Thyroid gland (tissue), 4 donors: ENCODE data around the gene GABPB2. TPM values are rescaled to one million over a fixed set of nuclear protein-coding genes. Genes with fewer than 3 reads are reported as not detected.

Experiments
- DNase-seq, 2 donors: peaks; one replicate each; pipeline ENCODE4 v3.0.0-alpha.2; 2019
- H3K27ac ChIP-seq, 3 donors: fragments of 200-600 bp; sonication (generic); 1 replicate in 2 of 3; 2 replicates in 1 of 3; pipeline ENCODE4 v1.5.1; 2016 to 2019; ENCODE audit warnings: mild to moderate bottlenecking in 1 of 3, moderate library complexity in 1 of 3
- H3K27me3 ChIP-seq: fragments of 200-600 bp; sonication (generic); one replicate; pipeline ENCODE4 v1.5.1; 2019
- H3K36me3 ChIP-seq, 2 donors: fragments of 200-600 bp; sonication (generic); one replicate each; pipeline ENCODE4 v1.5.1; 2016 to 2019
- H3K4me1 ChIP-seq, 2 donors: fragments of 200-600 bp; sonication (generic); one replicate each; pipeline ENCODE4 v1.5.1; 2017 to 2019
- H3K4me3 ChIP-seq, 3 donors: fragments of 200-600 bp; sonication (generic); replicated peaks in 1 of 3; 1 replicate in 2 of 3; 2 replicates in 1 of 3; pipeline ENCODE4 v1.5.1; 2016; ENCODE audit warnings: mild to moderate bottlenecking in 1 of 3
- H3K9me3 ChIP-seq: fragments of 200-600 bp; sonication (generic); one replicate; pipeline ENCODE4 v1.5.1; 2017
- CTCF ChIP-seq, 6 experiments: fragments of 200-600 bp in 3 of 6; fragments of 450-650 bp in 3 of 6; sonication (generic) in 3 of 6; IDR thresholded peaks; one replicate each; pipeline ENCODE4 v1.5.1; 2016 to 2019; ENCODE audit warnings: antibody characterized with exemption in 6 of 6, mild to moderate bottlenecking in 2 of 6, inconsistent platforms in 1 of 6, moderate library complexity in 1 of 6
- POLR2A ChIP-seq, 2 donors: fragments of 450-650 bp; IDR thresholded peaks; one replicate each; pipeline ENCODE4 v1.6.1; 2017; ENCODE audit warnings: antibody characterized with exemption in 2 of 2, mild to moderate bottlenecking in 2 of 2, moderate library complexity in 1 of 2
- WGBS, 2 donors: methylation state at CpG; one replicate each; pipeline ENCODE4 v1.1.5; 2017; 5-methylcytosine and 5-hydroxymethylcytosine counted together
- intact Hi-C: fragments of 100-400 bp; cut with DNase I; formaldehyde crosslinking; loops from one replicate; pipeline ENCODE4 v1.15.1; 2023
- total RNA-seq, 4 donors: library from RNA; depleted of rRNA; stranded (reverse); fragments of >200 nt; gene quantifications; one replicate each; pipeline ENCODE4 v1.2.3, GENCODE V29; 2016

Gene GABPB2
- total RNA-seq, 4 donors from 2014 or later = 14.9 to 22.2 (median 18.3) TPM

DNA sequence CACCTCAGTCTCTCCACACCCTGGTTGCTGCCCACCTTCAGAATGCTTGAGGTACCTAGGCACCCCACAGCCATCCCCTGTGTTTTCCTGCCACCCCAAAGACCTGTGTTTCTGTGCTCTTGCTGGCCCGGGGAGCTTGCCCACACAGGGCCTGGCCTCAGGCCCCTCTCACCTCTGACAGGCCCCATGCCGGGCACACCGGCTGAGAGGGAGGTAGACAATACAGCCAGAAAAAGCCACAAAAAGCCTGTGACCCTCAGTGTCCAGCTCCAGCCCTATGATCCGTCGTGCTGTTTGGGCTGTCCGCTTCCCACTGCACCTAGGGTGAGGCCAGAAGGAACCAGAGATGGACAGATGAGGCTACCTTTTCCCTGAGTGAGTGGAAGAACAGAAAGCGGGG lies 64.4 kb downstream of the GABPB2 start:
- no peaks in the 10 kb centered on the region for H3K36me3 ChIP-seq
- H3K27me3 ChIP-seq = no peaks in the 10 kb centered on the region
- H3K4me3 ChIP-seq = no peak overlapping the region
- intact Hi-C loops = no loop called here
- TF ChIP-seq CTCF (IDR thresholded peaks at IDR 0.05) = no peak
- no peak for TF ChIP-seq POLR2A (IDR thresholded peaks at IDR 0.05)
- no peak overlapping the region for H3K27ac ChIP-seq
- 95 to 97% methylated on average over 4 to 5 of the region's 7 CpGs for WGBS, 2 donors
- peaks cover 7 to 10% of the 10 kb centered on the region in 2 donors for H3K4me1 ChIP-seq
- no peaks in the 10 kb centered on the region for H3K9me3 ChIP-seq
- DNase-seq = no peak

DNA sequence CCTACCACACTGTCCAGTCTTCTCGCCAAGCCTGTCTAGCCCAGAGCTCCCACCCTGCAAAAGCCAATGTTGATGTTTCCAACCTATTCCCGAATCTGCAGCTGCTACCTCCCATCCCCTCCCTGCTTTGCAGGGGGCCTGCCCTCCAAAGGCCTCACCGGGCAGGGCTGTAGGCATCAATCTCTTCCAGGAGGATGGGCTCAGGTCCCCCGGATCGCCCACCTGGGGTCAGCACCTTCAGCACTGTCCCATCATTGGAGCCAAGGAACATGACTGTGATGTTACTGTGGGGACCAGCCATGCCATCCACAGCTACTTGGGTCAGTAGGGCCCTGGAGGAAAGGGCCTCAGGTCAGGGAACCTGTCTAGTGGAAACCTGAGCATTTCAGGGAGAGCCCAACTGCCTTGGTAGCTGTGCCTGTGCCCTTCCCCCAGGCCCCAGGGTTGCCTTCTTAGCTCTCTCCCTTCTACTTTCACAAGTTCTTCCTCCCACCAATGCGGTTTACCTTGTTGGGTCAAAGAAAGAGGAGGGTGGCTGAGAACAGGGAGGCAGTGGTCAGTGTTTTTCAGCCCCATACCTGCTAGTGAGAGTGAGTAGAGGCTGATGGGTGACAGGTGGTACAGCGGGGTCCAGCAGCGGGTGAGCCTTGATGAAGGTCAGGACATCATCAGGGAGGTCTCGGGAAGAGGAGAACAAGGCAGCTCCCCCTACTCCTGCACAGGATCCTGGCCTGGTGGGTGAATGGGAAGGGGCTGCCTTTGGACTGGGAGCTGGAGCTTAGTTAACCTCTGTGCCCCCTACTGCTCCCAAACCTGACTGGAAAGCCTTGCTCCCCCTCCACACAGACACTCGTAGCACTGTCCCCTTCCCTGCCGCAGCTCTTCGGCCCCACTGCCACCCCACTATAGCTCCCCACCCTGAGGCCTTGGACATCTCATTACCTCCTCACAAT lies 65.1 kb downstream of the GABPB2 start:
- intact Hi-C loops = no loop called here
- no peak for DNase-seq
- no peaks in the 10 kb centered on the region for H3K36me3 ChIP-seq
- no peaks in the 10 kb centered on the region for H3K9me3 ChIP-seq
- H3K27ac ChIP-seq = no peak overlapping the region
- 85 to 89% methylated on average over 10 to 12 of the region's 12 CpGs for WGBS, 2 donors
- H3K27me3 ChIP-seq = no peaks in the 10 kb centered on the region
- peaks cover 7 to 9% of the 10 kb centered on the region in 2 donors for H3K4me1 ChIP-seq
- no peak overlapping the region for H3K4me3 ChIP-seq
- no peak for TF ChIP-seq POLR2A (IDR thresholded peaks at IDR 0.05)
- TF ChIP-seq CTCF (IDR thresholded peaks at IDR 0.05) = no peak

DNA sequence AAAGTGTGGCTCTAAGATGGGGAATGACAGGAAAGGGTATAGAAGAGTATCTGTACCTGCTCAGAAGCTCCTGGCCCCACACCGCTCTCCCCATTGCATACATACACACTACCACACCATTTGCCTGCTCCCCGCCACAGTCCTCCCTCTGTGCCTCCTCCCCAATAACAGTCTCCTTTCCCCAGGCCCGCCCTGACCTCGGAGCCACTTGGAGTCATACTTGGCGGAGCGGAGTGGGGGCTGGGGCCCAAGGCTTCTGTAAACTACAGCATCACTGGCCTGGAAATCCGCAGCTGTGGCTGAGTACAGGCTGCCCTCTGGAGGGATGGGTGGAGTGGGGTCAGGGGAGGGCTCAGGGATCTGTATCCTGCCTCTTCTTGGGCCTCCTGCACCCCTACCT lies 67.2 kb downstream of the GABPB2 start:
- 78 to 83% methylated on average over 7 of the region's 7 CpGs for WGBS, 2 donors

GRCh38 chr1:151142411-151143056 lies 72.0 kb downstream of the GABPB2 start:
- H3K4me3 ChIP-seq = no peak overlapping the region
- WGBS, 2 donors = 53 to 73% methylated on average over 3 to 5 of the region's 5 CpGs
- no peaks in the 10 kb centered on the region for H3K9me3 ChIP-seq
- H3K4me1 ChIP-seq = peaks cover 20 to 25% of the 10 kb centered on the region in 2 donors
- intact Hi-C loops = no loop called here
- no peak overlapping the region for H3K27ac ChIP-seq
- no peak for DNase-seq
- H3K27me3 ChIP-seq = no peaks in the 10 kb centered on the region
- no peaks in the 10 kb centered on the region for H3K36me3 ChIP-seq
- TF ChIP-seq POLR2A (IDR thresholded peaks at IDR 0.05) (no peak), CTCF (IDR thresholded peaks at IDR 0.05) (no peak)

More for the DNA sequence above, 67.2 kb downstream of the GABPB2 start:
- H3K27ac ChIP-seq = no peak overlapping the region
- no peaks in the 10 kb centered on the region for H3K9me3 ChIP-seq
- intact Hi-C loops = no loop called here
- no peak for DNase-seq
- no peaks in the 10 kb centered on the region for H3K27me3 ChIP-seq
- no peaks in the 10 kb centered on the region for H3K4me1 ChIP-seq
- no peaks in the 10 kb centered on the region for H3K36me3 ChIP-seq
- H3K4me3 ChIP-seq = no peak overlapping the region
- TF ChIP-seq CTCF (IDR thresholded peaks at IDR 0.05) (no peak), POLR2A (IDR thresholded peaks at IDR 0.05) (no peak)

DNA sequence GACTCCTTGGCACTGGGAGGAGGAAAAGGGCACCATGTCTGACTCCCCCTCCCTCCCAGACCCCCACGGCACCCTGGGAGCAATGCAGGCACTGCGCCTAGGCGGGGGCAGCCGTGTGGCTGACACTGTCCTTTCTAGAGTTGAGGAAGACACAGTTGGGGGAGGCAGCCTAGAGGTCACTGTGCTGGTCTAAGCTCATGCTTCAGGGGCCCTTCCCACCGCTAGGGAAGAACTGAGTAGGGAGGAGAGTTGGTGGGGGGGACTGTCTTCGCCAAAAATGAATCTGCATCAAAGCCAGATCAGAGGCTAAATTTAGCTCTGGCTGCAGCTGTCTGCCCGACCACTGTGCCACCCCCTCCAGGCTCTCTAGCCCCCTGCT lies 72.5 kb downstream of the GABPB2 start:
- peaks cover 20 to 25% of the 10 kb centered on the region in 2 donors for H3K4me1 ChIP-seq
- WGBS, 2 donors = 79 to 93% methylated on average over 7 of the region's 7 CpGs
- no peaks in the 10 kb centered on the region for H3K9me3 ChIP-seq
- H3K27me3 ChIP-seq = no peaks in the 10 kb centered on the region
- no peak overlapping the region for H3K4me3 ChIP-seq
- no peak for DNase-seq
- intact Hi-C loops = no loop called here
- TF ChIP-seq POLR2A (IDR thresholded peaks at IDR 0.05) = no peak
- TF ChIP-seq CTCF (IDR thresholded peaks at IDR 0.05) = no peak
- no peak overlapping the region for H3K27ac ChIP-seq
- no peaks in the 10 kb centered on the region for H3K36me3 ChIP-seq
